ENCODE data around the gene PDE8A.

- TF ChIP-seq CTCF (IDR thresholded peaks at IDR 0.05) (no peak), POLR2A (IDR thresholded peaks at IDR 0.05) (no peak)
Measured at GRCh38 chr15:84961114-84961452, 20.6 kb upstream of the PDE8A start.
